GM12865 (cell line): Measurements from ENCODE around the gene CCDC136.
A peak's percentile ranks its signal among the peaks of the same experiment; 100 is the strongest.

Experiments
- DNase-seq: peaks from one replicate; pipeline ENCODE4 v3.0.0; 2010; ENCODE audit warnings: low read depth
- H3K4me3 ChIP-seq: 2 replicates; pipeline ENCODE4 v1.5.1; 2011; ENCODE audit warnings: mild to moderate bottlenecking, low read depth, low read length, control low read depth
- CTCF ChIP-seq: IDR thresholded peaks from 2 replicates; pipeline ENCODE4 v1.5.1; 2011; ENCODE audit warnings: low read length, control low read depth, low read depth, inconsistent platforms; ENCODE audit not compliant: insufficient read depth; ENCODE audit errors: missing control alignments

Gene CCDC136

GRCh38 chr7:128849156-128849515, 57.4 kb downstream of the CCDC136 start:
- no peak for DNase-seq
- H3K4me3 ChIP-seq, result no peak overlapping the region
- no peak for TF ChIP-seq CTCF

GRCh38 chr7:128849804-128850490, 58.2 kb downstream of the CCDC136 start:
- no peak overlapping the region for H3K4me3 ChIP-seq
- DNase-seq, result no peak
- TF ChIP-seq CTCF, result no peak

- TF ChIP-seq CTCF, result no peak
- no peak for DNase-seq
- H3K4me3 ChIP-seq, result no peak overlapping the region
Measured at GRCh38 chr7:128852537-128853254, 60.9 kb downstream of the CCDC136 start.

- no peak overlapping the region for H3K4me3 ChIP-seq
- DNase-seq, result no peak
- no peak for TF ChIP-seq CTCF
Measured at GRCh38 chr7:128853799-128854198, 62.0 kb downstream of the CCDC136 start.

- no peak for DNase-seq
- TF ChIP-seq CTCF, result no peak
- no peak overlapping the region for H3K4me3 ChIP-seq
Measured at GRCh38 chr7:128854396-128854795, 62.6 kb downstream of the CCDC136 start.

GRCh38 chr7:128855559-128855958, 63.8 kb downstream of the CCDC136 start:
- no peak overlapping the region for H3K4me3 ChIP-seq
- DNase-seq, result peak; percentile 44
- TF ChIP-seq CTCF, result no peak
